ENCODE data around the gene FOXP1. TPM values are rescaled to one million over a fixed set of nuclear protein-coding genes. Genes with fewer than 3 reads are reported as not detected.

FOXP1 gene
- total RNA-seq, 4 donors from 2014 or later = 169 to 300 (median 202) TPM

- no peak for ATAC-seq
- no peak for TF ChIP-seq POLR2AphosphoS5 (IDR thresholded peaks at IDR 0.05)
- no peak for TF ChIP-seq EP300 (IDR thresholded peaks at IDR 0.05)
- TF ChIP-seq CTCF (IDR thresholded peaks at IDR 0.05) = no peak
- TF ChIP-seq POLR2A (IDR thresholded peaks at IDR 0.05) = no peak
- Histone ChIP-seq H3K36me3 (no peaks in the 10 kb centered on the region), H3K27ac (peak overlapping the region in 1 of 4 donors; percentile 63), H3K4me1 (peaks cover 0 to 41% (median 2%) of the 10 kb centered on the region in 3 donors), H3K4me3 (no peak overlapping the region), H3K9me3 (no peaks in the 10 kb centered on the region), H3K27me3 (no peaks in the 10 kb centered on the region)
- 91 to 100% methylated on average over 4 to 5 of the region's 5 CpGs for WGBS, 2 donors (ENCODE audit: low coverage in 1 of 2)
Observed at GRCh38 chr3:71268462-71268999, 315.0 kb downstream of the FOXP1 start.

GRCh38 chr3:71266875-71267274, 316.7 kb downstream of the FOXP1 start:
- no peaks in the 10 kb centered on the region for H3K36me3 ChIP-seq
- 62 to 83% methylated on average over 1 of the region's 1 CpG for WGBS, 2 donors (ENCODE audit: low coverage in 1 of 2)
- peaks cover 0 to 47% (median 2%) of the 10 kb centered on the region in 3 donors for H3K4me1 ChIP-seq
- TF ChIP-seq CTCF (IDR thresholded peaks at IDR 0.05) (no peak), POLR2AphosphoS5 (IDR thresholded peaks at IDR 0.05) (no peak)
- H3K9me3 ChIP-seq = no peaks in the 10 kb centered on the region
- no peaks in the 10 kb centered on the region for H3K27me3 ChIP-seq
- no peak for ATAC-seq
- no peak overlapping the region for H3K4me3 ChIP-seq
- H3K27ac ChIP-seq = no peak overlapping the region

GRCh38 chr3:71265365-71265915, 318.1 kb downstream of the FOXP1 start:
- TF ChIP-seq POLR2AphosphoS5 (IDR thresholded peaks at IDR 0.05) (no peak), EP300 (IDR thresholded peaks at IDR 0.05) (no peak), POLR2A (IDR thresholded peaks at IDR 0.05) (no peak), CTCF (IDR thresholded peaks at IDR 0.05) (no peak)
- Histone ChIP-seq H3K9me3 (no peaks in the 10 kb centered on the region), H3K4me3 (no peak overlapping the region), H3K27me3 (no peaks in the 10 kb centered on the region), H3K36me3 (no peaks in the 10 kb centered on the region), H3K4me1 (peaks cover 0 to 34% (median 0%) of the 10 kb centered on the region in 3 donors), H3K27ac (no peak overlapping the region)
- 60 to 88% methylated on average over 1 to 7 of the region's 9 CpGs for WGBS, 2 donors (ENCODE audit: low coverage in 1 of 2)
- no peak for ATAC-seq

GRCh38 chr3:71264840-71265239, 318.7 kb downstream of the FOXP1 start:
- Histone ChIP-seq H3K27ac (no peak overlapping the region), H3K27me3 (no peaks in the 10 kb centered on the region), H3K4me1 (peaks cover 0 to 28% (median 0%) of the 10 kb centered on the region in 3 donors), H3K36me3 (no peaks in the 10 kb centered on the region), H3K9me3 (no peaks in the 10 kb centered on the region), H3K4me3 (no peak overlapping the region)
- no peak for TF ChIP-seq POLR2AphosphoS5 (IDR thresholded peaks at IDR 0.05)
- no peak for TF ChIP-seq CTCF (IDR thresholded peaks at IDR 0.05)
- no peak for TF ChIP-seq EP300 (IDR thresholded peaks at IDR 0.05)
- TF ChIP-seq POLR2A (IDR thresholded peaks at IDR 0.05) = no peak
- 75 to 79% methylated on average over 2 of the region's 2 CpGs for WGBS, 2 donors (ENCODE audit: low coverage in 1 of 2)
- no peak for ATAC-seq
